Neural cell (in vitro differentiated cells): ENCODE data around the gene PARP15.
"Not testable (repeated sequence)": the region's sequence is repeated elsewhere in the genome, so short reads cannot be mapped to it uniquely, and the experiment has no call there.

Source experiments
- POLR2AphosphoS5 ChIP-seq: IDR thresholded peaks from 2 replicates; pipeline ENCODE4 v1.6.1; 2012
- TF ChIP-seq, protein P1 (sequence below): fragments of 450-650 bp; IDR thresholded peaks from 2 replicates; pipeline ENCODE4 v1.5.1; 2014; ENCODE audit warnings: antibody characterized with exemption, mild to moderate bottlenecking, moderate library complexity; ENCODE audit not compliant: poor library complexity, severe bottlenecking

DNA sequence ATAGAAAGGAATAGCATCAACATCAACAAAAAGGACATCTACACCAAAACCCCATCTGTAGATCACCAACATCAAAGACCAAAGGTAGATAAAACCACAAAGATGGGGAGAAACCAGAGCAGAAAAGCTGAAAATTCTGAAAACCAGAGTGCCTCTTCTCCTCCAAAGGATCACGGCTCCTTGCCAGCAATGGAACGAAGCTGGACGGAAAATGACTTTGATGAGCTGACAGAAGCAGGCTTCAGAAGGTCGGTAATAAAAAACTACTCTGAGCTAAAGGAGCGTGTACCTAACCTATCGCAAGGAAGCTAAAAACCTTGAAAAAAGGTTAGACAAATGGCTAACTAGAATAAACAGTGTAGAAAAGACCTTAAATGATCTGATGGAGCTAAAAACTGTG lies 74.5 kb downstream of the PARP15 start:
- TF ChIP-seq, protein P1, sequence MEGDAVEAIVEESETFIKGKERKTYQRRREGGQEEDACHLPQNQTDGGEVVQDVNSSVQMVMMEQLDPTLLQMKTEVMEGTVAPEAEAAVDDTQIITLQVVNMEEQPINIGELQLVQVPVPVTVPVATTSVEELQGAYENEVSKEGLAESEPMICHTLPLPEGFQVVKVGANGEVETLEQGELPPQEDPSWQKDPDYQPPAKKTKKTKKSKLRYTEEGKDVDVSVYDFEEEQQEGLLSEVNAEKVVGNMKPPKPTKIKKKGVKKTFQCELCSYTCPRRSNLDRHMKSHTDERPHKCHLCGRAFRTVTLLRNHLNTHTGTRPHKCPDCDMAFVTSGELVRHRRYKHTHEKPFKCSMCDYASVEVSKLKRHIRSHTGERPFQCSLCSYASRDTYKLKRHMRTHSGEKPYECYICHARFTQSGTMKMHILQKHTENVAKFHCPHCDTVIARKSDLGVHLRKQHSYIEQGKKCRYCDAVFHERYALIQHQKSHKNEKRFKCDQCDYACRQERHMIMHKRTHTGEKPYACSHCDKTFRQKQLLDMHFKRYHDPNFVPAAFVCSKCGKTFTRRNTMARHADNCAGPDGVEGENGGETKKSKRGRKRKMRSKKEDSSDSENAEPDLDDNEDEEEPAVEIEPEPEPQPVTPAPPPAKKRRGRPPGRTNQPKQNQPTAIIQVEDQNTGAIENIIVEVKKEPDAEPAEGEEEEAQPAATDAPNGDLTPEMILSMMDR = not testable (repeated sequence)
- not testable (repeated sequence) for TF ChIP-seq POLR2AphosphoS5
